ENCODE measurements around the gene MRPS2.
"Not testable (repeated sequence)": the region's sequence is repeated elsewhere in the genome, so short reads cannot be mapped to it uniquely, and the experiment has no call there.

The MRPS2 gene

DNA sequence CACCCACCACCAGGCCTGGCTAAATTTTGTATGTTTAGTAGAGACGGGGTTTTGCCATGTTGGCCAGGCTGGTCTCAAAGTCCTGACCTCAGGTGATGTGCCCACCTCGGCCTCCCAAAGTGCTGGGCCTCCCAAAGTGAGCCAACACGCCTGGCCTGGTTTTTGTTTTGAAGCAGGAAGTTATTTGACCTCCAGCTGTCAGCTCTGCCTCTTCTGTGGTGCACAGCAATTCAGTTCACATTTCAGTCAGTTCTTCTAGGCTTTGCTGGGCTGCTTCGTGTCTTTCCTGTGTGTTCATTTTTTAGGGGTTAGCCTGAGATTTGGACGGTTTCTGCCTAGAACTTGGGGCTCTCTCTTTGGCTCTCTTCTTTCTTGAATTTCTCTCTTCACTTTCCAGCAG lies 29.7 kb downstream of the MRPS2 start:
- TF ChIP-seq, protein P1, sequence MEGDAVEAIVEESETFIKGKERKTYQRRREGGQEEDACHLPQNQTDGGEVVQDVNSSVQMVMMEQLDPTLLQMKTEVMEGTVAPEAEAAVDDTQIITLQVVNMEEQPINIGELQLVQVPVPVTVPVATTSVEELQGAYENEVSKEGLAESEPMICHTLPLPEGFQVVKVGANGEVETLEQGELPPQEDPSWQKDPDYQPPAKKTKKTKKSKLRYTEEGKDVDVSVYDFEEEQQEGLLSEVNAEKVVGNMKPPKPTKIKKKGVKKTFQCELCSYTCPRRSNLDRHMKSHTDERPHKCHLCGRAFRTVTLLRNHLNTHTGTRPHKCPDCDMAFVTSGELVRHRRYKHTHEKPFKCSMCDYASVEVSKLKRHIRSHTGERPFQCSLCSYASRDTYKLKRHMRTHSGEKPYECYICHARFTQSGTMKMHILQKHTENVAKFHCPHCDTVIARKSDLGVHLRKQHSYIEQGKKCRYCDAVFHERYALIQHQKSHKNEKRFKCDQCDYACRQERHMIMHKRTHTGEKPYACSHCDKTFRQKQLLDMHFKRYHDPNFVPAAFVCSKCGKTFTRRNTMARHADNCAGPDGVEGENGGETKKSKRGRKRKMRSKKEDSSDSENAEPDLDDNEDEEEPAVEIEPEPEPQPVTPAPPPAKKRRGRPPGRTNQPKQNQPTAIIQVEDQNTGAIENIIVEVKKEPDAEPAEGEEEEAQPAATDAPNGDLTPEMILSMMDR (IDR thresholded peaks at IDR 0.05; ENCODE audit: low read depth, low read length), result no peak
- H3K4me3 ChIP-seq (replicated peaks in 1 of 2; ENCODE audit: low read depth in 2 of 2, low read length in 2 of 2), result no peak overlapping the region
- no peak for DNase-seq (ENCODE audit: low read depth in 2 of 2)

- no peak for DNase-seq (ENCODE audit: low read depth in 2 of 2)
- H3K4me3 ChIP-seq (replicated peaks in 1 of 2; ENCODE audit: low read depth in 2 of 2, low read length in 2 of 2), result no peak overlapping the region
- TF ChIP-seq, protein P1 (IDR thresholded peaks at IDR 0.05; ENCODE audit: low read depth, low read length), result no peak
These were observed 30.6 kb downstream of the MRPS2 start for GRCh38 chr9:135531096-135531495.

- DNase-seq (ENCODE audit: low read depth in 2 of 2), result no peak
- TF ChIP-seq, protein P1 (IDR thresholded peaks at IDR 0.05; ENCODE audit: low read depth, low read length), result no peak
- H3K4me3 ChIP-seq (replicated peaks in 1 of 2; ENCODE audit: low read depth in 2 of 2, low read length in 2 of 2), result no peak overlapping the region
These were observed 32.6 kb downstream of the MRPS2 start for GRCh38 chr9:135533113-135533512.

GRCh38 chr9:135533674-135534073 lies 33.2 kb downstream of the MRPS2 start:
- H3K4me3 ChIP-seq (replicated peaks in 1 of 2; ENCODE audit: low read depth in 2 of 2, low read length in 2 of 2), result no peak overlapping the region
- TF ChIP-seq, protein P1 (IDR thresholded peaks at IDR 0.05; ENCODE audit: low read depth, low read length), result no peak
- no peak for DNase-seq (ENCODE audit: low read depth in 2 of 2)

GRCh38 chr9:135534192-135534711 lies 33.8 kb downstream of the MRPS2 start:
- not testable (repeated sequence) for DNase-seq (ENCODE audit: low read depth in 2 of 2); H3K4me3 ChIP-seq (replicated peaks in 1 of 2; ENCODE audit: low read depth in 2 of 2, low read length in 2 of 2)

- H3K4me3 ChIP-seq (replicated peaks in 1 of 2; ENCODE audit: low read depth in 2 of 2, low read length in 2 of 2); DNase-seq (ENCODE audit: low read depth in 2 of 2): not testable (repeated sequence)
These were observed 34.3 kb downstream of the MRPS2 start for GRCh38 chr9:135534826-135535225.

GRCh38 chr9:135535631-135536030 lies 35.1 kb downstream of the MRPS2 start:
- DNase-seq (ENCODE audit: low read depth in 2 of 2); H3K4me3 ChIP-seq (replicated peaks in 1 of 2; ENCODE audit: low read depth in 2 of 2, low read length in 2 of 2): not testable (repeated sequence)

DNA sequence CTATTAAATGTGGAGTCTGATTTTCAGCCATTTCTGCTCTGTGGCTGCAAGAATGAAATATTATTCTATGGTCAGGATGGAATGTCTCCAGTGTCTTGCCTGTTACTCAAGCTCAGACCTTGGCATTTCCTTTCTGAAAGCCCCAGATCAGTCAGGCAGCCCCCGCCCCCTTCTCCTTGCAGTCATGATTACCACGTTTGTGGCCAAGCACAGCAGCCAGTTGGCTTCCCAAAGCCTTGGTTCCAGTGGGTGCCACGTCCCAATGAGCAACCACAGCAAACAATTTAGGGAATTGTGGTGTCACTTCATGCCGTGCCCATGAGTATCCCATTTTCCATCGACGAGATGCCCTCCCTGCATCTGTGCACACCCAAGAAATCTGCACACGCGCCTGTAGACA lies 35.7 kb downstream of the MRPS2 start:
- TF ChIP-seq, protein P1 (IDR thresholded peaks at IDR 0.05; ENCODE audit: low read depth, low read length), result no peak
- peak; percentile 47 to 58 for DNase-seq (ENCODE audit: low read depth in 2 of 2)
- H3K4me3 ChIP-seq (replicated peaks in 1 of 2; ENCODE audit: low read depth in 2 of 2, low read length in 2 of 2), result no peak overlapping the region

DNA sequence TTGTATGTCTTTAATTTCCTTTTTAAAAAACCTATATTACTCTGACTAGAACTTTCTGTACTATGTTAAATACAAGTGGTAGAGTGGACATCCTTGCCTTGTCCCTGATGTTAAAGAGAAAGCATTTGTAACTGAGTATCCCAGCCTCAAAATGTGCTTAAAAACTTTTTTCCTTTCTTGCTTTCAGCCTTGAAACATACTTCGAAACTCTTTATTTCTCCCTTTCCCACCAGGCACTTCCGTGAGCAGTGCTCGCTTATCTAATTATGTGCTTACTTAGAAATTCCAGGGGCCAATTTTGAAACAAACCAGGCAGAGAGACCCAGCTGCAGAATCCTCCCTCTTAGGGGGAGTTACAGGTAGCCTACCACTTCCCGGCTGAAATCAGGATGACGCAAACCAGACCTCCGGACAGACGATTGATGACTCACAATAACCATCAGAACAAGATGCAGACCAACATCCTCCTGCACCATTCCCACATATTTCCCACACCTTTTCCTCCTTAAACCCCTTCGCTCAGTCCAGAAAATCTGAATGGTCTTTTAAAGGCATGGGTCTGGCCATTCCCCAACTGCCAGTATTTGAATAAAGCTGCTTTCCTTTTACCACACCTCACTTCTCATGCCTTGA lies 42.9 kb downstream of the MRPS2 start:
- H3K4me3 ChIP-seq (replicated peaks in 1 of 2; ENCODE audit: low read depth in 2 of 2, low read length in 2 of 2), result not testable (repeated sequence)
- DNase-seq (ENCODE audit: low read depth in 2 of 2), result peak; percentile 54 to 63
